SKM-1 (cell line): ENCODE measurements around the gene HAUS5.

Experiments used
- DNase-seq: peaks from one replicate; lab custom pipeline; 2025; ENCODE audit not compliant: unreplicated experiment; lab: John Stamatoyannopoulos, UW

The HAUS5 gene

DNA sequence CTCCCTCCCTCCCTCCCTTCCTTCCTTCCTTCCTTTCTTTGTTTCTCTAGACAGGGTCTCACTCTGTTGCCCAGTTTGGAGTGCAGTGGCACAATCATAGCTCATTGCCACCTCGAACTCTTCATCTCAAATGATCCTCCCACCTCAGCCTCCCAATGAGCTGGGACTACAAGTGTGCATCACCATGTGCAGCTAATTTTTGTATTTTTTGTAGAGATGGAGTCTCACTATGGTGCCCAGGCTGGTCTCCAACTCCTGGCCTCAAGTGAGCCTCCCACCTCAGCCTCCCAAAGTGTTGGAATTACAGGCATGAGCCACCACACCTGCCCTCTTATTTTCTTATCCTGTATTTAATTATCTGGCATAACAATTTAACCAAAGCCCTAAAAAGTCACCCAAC, 58.2 kb downstream of the HAUS5 start:
- no peak for DNase-seq

DNA sequence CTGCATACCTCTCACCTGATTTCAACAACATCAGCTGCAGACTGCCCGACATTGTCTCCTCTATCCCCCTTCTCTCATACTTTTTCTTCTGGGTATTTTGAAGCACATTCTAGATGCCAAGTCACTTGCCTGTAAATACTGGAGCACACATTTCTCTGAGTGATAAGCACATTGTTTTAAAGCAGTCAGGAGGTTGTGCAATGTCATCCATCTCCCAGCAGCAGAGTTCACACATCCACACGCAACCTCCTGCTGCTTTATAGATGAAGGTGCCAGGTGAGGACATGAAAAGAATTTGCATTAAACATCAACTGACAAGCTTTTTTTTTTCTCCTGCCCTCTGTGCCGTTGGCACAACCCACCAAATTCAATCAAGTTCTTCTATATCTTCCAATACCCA, 59.3 kb downstream of the HAUS5 start:
- no peak for DNase-seq

GRCh38 chr19:35673121-35673804, 60.7 kb downstream of the HAUS5 start:
- no peak for DNase-seq
